Right renal pelvis (tissue), 4 donors: ENCODE results near the gene TLR8. TPM values are rescaled to one million over a fixed set of nuclear protein-coding genes. Genes with fewer than 3 reads are reported as not detected.
"Not testable (repeated sequence)": the region's sequence is repeated elsewhere in the genome, so short reads cannot be mapped to it uniquely, and the experiment has no call there.

Source experiments
- DNase-seq, 4 donors: peaks; one replicate each; pipeline ENCODE4 v3.0.0-alpha.2; 2013; ENCODE audit warnings: low read depth in 4 of 4, low spot score in 3 of 4, missing footprints in 1 of 4
- polyA plus RNA-seq, 4 donors: library from polyadenylated mRNA; unstranded; fragments of 120-200 nt; gene quantifications; one replicate each; pipeline ENCODE4 v1.2.1, GENCODE V29; 2013; ENCODE audit not compliant: insufficient read length in 4 of 4

Gene TLR8
- polyA plus RNA-seq, 4 donors = 0.17 to 0.30 (median 0.20) TPM

- no peak for DNase-seq
Observed at GRCh38 chrX:12962041-12962504, 55.7 kb downstream of the TLR8 start.

DNA sequence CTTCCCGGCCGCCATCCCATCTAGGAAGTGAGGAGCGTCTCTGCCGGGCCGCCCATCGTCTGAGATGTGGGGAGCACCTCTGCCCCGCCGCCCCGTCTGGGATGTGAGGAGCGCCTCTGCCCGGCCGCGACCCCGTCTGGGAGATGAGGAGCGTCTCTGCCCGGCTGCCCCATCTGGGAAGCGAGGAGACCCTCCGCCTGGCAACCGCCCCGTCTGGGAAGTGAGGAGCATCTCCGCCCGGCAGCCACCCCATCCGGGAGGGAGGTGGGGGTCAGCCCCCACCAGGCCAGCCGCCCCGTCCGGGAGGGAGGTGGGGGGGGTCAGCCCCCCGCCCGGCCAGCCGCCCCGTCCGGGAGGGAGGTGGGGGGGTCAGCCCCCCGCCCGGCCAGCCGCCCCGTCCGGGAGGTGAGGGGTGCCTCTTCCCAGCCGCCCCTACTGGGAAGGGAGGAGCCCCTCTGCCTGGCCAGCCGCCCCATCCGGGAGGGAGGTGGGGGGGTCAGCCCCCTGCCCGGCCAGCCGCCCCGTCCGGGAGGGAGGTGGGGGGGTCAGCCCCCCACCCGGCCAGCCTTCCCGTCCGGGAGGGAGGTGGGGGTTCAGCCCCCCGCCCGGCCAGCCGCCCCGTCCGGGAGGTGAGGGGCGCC lies 56.9 kb downstream of the TLR8 start:
- DNase-seq = not testable (repeated sequence)

DNA sequence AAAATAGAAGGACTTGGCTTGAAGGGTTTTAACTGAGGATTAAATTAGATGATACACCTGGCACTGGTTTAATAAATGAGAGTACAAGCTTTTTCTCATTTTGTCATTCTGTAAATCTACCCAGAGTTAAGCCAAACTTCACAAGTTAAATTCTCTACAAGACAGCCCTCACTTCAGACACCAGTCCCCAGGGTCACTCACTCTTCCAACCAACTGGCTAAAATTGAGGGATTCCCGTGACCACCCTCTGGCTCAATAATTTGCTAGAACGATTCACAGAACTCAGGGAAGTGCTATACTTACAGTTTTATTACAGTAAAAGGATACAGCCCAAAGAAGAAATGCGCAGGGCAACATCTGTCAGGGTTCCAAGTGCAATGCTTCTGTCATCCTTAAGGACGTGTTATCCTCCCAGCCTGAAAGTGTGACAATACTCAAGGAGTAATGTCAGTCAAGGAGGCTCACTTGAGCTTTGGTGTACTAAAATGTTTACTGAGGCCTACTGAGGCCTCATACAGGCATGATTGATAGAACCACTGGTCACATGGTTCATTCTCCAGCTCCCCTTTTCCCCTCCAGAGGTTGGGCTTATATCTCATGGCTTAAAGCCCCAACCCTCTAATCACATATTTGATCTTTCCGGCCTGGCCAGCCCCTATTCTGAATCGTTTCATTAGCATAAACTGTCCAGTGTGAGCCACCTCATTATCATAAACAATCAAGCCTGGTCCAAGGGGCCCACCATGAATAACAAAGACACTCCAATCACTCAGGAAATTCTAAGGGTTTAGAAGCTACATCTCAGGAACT lies 58.9 kb downstream of the TLR8 start:
- DNase-seq = no peak

DNA sequence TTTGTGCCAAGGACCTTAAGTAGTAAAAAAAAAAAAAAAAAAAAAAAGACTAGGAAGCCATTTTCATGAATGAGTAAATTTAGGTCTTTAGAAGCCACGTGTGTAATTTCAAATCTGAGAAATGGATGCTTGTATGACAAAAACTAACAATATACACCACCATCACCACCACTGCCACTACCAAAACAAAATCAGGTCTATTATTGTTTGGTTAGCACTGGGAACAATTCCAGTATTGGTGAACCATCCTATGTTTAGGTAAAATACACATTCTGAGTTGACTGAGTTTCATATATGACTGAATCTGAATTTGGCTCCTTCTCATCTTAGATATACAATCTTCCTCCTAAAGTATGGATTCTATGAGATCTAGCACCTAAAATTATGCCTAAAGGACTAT lies 59.7 kb downstream of the TLR8 start:
- no peak for DNase-seq

DNA sequence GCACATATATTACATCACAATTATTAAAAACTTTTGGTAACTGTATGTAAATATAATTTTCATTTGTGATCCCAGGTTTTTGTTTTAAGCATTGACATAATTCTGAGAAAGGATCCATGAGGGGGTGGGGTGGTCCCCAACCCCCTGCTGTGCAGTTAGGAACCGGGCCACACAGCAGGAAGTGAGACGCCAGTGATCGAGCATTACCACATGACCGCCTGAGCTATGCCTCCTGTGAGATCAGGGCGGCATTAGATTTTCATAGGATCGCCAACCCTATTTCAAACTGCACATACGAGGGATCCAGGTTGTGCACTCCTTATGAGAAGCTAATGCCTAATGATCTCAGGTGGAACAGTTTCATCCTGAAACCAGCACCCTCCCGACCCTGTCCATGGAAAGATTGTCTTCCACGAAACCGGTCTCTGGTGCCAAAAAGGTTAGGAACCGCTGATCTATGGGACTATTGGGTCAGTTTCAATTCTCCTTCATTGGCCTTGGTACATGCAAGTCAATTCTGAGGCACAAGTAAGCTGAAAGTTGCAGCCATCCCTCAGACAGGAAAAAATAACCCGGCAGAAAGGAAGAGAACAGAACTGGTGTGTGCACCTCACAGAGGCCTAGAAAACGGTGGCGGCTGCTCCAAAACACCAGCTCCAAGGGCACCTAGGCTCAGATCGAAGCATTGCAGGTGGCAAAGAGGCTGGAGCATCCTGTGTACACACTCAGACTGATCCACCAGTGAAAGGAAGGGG lies 61.5 kb downstream of the TLR8 start:
- DNase-seq = no peak

GRCh38 chrX:12970691-12971202 lies 64.3 kb downstream of the TLR8 start:
- DNase-seq = no peak

DNA sequence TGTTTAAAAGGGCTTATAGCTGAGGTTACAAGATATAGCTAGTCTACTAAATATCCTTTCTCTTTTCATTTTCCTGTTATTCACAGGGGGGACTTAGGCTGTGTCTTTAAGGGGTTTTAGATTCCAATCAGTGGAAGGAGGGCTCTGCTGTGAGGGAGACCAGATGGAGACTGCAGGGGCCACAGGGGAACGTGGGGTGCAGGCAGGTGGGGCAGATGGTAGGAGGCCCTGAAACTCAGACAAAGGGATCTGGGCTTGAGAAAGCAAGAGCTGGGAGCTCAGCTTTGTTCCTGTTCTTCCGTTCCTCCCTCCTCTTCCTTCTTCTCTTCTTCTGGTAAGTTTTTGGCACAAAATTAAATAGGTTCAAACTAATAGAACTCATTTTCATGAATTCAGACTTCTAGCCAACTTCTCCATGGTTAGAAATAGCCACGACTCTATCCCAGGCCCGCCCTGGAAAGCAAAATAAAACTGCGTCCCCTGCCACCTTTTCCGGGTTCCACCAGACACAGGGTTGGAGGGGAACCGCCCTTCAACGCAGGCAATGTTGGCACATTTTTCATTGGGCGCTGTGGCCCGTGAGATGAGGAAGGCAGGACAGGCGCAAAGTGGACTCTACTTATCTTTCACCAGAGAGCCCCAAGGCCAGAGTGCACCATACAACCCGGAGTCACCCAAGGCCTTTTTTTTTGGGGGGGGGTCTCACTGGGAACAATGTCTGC lies 65.0 kb downstream of the TLR8 start:
- DNase-seq = no peak

DNA sequence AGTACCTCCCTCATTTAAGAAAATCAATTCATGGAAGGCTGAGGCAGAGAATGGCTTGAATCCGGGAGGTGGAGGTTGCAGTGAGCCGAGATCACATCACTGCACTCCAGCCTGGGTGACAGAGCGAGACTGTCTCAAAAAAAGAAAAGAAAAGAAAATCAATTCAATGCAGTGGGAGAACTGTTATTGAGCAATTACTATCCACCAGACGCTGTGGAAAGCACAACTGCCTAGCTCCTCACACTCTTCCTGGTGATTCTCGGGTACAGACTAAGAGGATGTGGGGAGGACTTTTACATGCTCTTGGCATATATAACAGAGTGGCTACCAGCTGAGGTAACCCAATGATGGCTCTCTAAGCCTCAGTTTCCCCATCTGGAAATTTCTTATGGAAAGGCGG lies 65.8 kb downstream of the TLR8 start:
- DNase-seq = no peak

Other genes starting within 250 kb of the TLR8 start
- 100 to 1,000 TPM in 3 of 4 donors, 10 to 100 TPM in 1; 88.9 to 129 (median 118) TPM for gene PRPS2, start 115.2 kb upstream of the TLR8 start, polyA plus RNA-seq
- gene TLR7, start 39.5 kb upstream of the TLR8 start, polyA plus RNA-seq = 1 to 10 TPM in 1 of 4 donors, under 1 TPM in 3; 0.26 to 1.1 (median 0.78) TPM
- gene TMSB4X, start 68.5 kb downstream of the TLR8 start, polyA plus RNA-seq = 1,000 to 10,000 TPM; 2,919 to 3,338 (median 2,970) TPM
- under 1 TPM; 0.16 to 0.52 (median 0.47) TPM for gene FAM9C, start 138.0 kb downstream of the TLR8 start, polyA plus RNA-seq